HEK293 (cell line): ENCODE results near the gene ATP6V0E2.

Source experiments
- CTCF ChIA-PET: fragments of 350-600 bp; formaldehyde crosslinking; extraction: SDS; loops from one replicate; lab custom pipeline; 2021; ENCODE audit warnings: antibody characterized with exemption; lab: Yijun Ruan, JAX
- POLR2A ChIA-PET: fragments of 300-600 bp; formaldehyde crosslinking; extraction: SDS; loops from one replicate; lab custom pipeline; 2020; ENCODE audit warnings: antibody characterized with exemption, inconsistent platforms; lab: Yijun Ruan, JAX
- H3K27ac ChIP-seq: fragments of 200-500 bp; sonication (Bioruptor generic); 2 replicates; pipeline ENCODE4 v1.5.1; 2014; ENCODE audit warnings: low read depth, low read length, control low read depth, inconsistent platforms; ENCODE audit errors: extremely low read depth
- H3K36me3 ChIP-seq, 2 experiments: fragments of 200-500 bp in 1 of 2; sonication (Bioruptor generic) in 1 of 2; 1 replicate in 1 of 2; 2 replicates in 1 of 2; pipeline ENCODE4 v1.5.1; 2014 to 2017; ENCODE audit warnings: inconsistent platforms in 2 of 2, low read length in 2 of 2; ENCODE audit not compliant: control insufficient read depth in 2 of 2, insufficient read depth in 1 of 2
- H3K4me1 ChIP-seq: fragments of 200-500 bp; sonication (Bioruptor generic); 2 replicates; pipeline ENCODE4 v1.5.1; 2014; ENCODE audit warnings: mild to moderate bottlenecking, low read length, inconsistent platforms; ENCODE audit not compliant: control insufficient read depth, insufficient read depth
- H3K4me3 ChIP-seq: 2 replicates; pipeline ENCODE4 v1.5.1; 2011; ENCODE audit warnings: low read depth, mild to moderate bottlenecking, control low read depth, low read length, moderate library complexity
- H3K9me3 ChIP-seq: fragments of 200-500 bp; sonication (Bioruptor generic); 2 replicates; pipeline ENCODE4 v1.5.1; 2014; ENCODE audit warnings: low read depth, low read length, inconsistent platforms; ENCODE audit not compliant: control insufficient read depth, insufficient read depth
- GLIS2 ChIP-seq: fragments of 450-650 bp; formaldehyde crosslinking; IDR thresholded peaks from 2 replicates; pipeline ENCODE4 v1.5.1; 2016; ENCODE audit warnings: missing biosample characterization, missing genetic modification characterization
- KLF1 ChIP-seq: fragments of 450-650 bp; formaldehyde crosslinking; IDR thresholded peaks from 2 replicates; pipeline ENCODE4 v1.5.1; 2016; ENCODE audit warnings: missing biosample characterization, missing genetic modification characterization
- KLF7 ChIP-seq: fragments of 450-650 bp; formaldehyde crosslinking; IDR thresholded peaks from 2 replicates; pipeline ENCODE4 v1.5.1; 2016; ENCODE audit warnings: missing biosample characterization, missing genetic modification characterization, borderline replicate concordance
- PRDM1 ChIP-seq: fragments of 450-650 bp; formaldehyde crosslinking; IDR thresholded peaks from 2 replicates; pipeline ENCODE4; 2016; ENCODE audit warnings: missing biosample characterization, missing genetic modification characterization
- ZBTB1 ChIP-seq: fragments of 450-650 bp; formaldehyde crosslinking; IDR thresholded peaks from 2 replicates; pipeline ENCODE4 v1.5.1; 2016; ENCODE audit warnings: missing biosample characterization, missing genetic modification characterization
- ZNF214 ChIP-seq: fragments of 450-650 bp; formaldehyde crosslinking; IDR thresholded peaks from 2 replicates; pipeline ENCODE4 v1.5.1; 2017; ENCODE audit warnings: missing biosample characterization, mild to moderate bottlenecking, missing genetic modification characterization, borderline replicate concordance
- ZNF274 ChIP-seq, 2 experiments: fragments of 200-500 bp in 1 of 2; fragments of 450-650 bp in 1 of 2; sonication (Bioruptor generic) in 1 of 2; formaldehyde crosslinking in 1 of 2; IDR thresholded peaks; 2 replicates each; pipeline versions ENCODE4 v1.5.1 to v1.6.1; 2014 to 2016; ENCODE audit warnings: borderline replicate concordance in 1 of 2, inconsistent platforms in 1 of 2, low read length in 1 of 2, missing biosample characterization in 1 of 2, missing genetic modification characterization in 1 of 2
- ZNF350 ChIP-seq: fragments of 450-650 bp; formaldehyde crosslinking; IDR thresholded peaks from 2 replicates; pipeline ENCODE4 v1.5.0; 2017; ENCODE audit warnings: missing biosample characterization, mild to moderate bottlenecking, missing genetic modification characterization
- ZNF416 ChIP-seq: fragments of 450-650 bp; formaldehyde crosslinking; IDR thresholded peaks from 2 replicates; pipeline ENCODE4 v1.5.1; 2016; ENCODE audit warnings: missing biosample characterization, missing genetic modification characterization
- ZNF433 ChIP-seq: fragments of 450-650 bp; formaldehyde crosslinking; IDR thresholded peaks from 2 replicates; pipeline ENCODE4 v1.5.1; 2016; ENCODE audit warnings: missing biosample characterization, missing genetic modification characterization, low read depth
- ZNF48 ChIP-seq: fragments of 450-650 bp; formaldehyde crosslinking; IDR thresholded peaks from 2 replicates; pipeline ENCODE4 v1.5.1; 2016; ENCODE audit warnings: missing biosample characterization, missing genetic modification characterization
- ZNF785 ChIP-seq: fragments of 450-650 bp; formaldehyde crosslinking; IDR thresholded peaks from 2 replicates; pipeline ENCODE4 v1.5.1; 2016; ENCODE audit warnings: missing biosample characterization, missing genetic modification characterization
- ZXDB ChIP-seq: fragments of 450-650 bp; formaldehyde crosslinking; IDR thresholded peaks from 2 replicates; pipeline ENCODE4 v1.5.1; 2016; ENCODE audit warnings: missing biosample characterization, missing genetic modification characterization
- TF ChIP-seq, protein P1 (sequence below): fragments of 450-650 bp; formaldehyde crosslinking; IDR thresholded peaks from 2 replicates; pipeline ENCODE4 v1.5.1; 2016; ENCODE audit warnings: missing biosample characterization, missing genetic modification characterization, low read depth
- TF ChIP-seq, protein P2 (sequence below): fragments of 450-650 bp; formaldehyde crosslinking; IDR thresholded peaks from 2 replicates; pipeline ENCODE4 v1.5.1; 2016; ENCODE audit warnings: missing biosample characterization, missing genetic modification characterization, low read depth
- TF ChIP-seq, protein P3 (sequence below): fragments of 450-650 bp; IDR thresholded peaks from 2 replicates; pipeline ENCODE4 v1.5.1; 2018; ENCODE audit warnings: missing biosample characterization, missing genetic modification characterization
- TF ChIP-seq, protein P4 (sequence below): fragments of 450-650 bp; formaldehyde crosslinking; IDR thresholded peaks from 2 replicates; pipeline ENCODE4 v1.5.1; 2016; ENCODE audit warnings: missing biosample characterization, missing genetic modification characterization

Gene ATP6V0E2

DNA sequence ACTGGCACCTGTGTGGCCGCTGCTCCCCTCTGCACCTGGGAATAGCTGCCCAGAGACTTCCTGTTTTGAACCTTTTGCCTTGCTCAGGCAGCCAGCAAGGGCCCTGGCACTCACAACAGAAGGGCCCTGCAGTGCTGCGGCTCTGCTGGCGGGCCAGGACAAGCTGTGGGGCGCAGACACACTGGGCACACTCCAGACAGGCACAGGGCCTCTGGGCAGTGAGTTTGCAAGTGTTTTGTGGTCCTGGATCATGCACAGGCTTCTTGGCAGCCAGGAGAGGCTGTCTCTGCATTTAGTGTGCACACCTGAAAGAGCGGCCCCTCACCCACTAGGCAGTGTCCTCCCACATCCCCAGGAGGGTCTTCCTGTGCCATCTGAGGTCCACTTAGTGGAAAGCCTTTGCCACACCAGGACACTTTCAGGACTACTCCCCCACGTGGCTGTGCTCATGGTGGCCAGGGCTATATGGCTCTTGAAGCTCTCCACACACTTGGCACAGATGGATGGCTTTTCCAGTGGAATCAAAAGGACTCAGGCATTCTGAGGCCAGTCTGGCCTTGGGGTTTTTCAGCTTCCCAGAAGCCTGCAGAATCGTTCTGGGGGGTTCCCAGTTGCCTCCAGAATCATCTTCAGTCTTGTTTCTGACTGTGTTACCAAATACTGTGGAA lies 5.0 kb upstream of the ATP6V0E2 start:
- Histone ChIP-seq H3K36me3 (peaks cover 0 to 34% of the 10 kb centered on the region in 2 experiments; a peak in 1 of 3 replicates), H3K27ac (no peak overlapping the region), H3K4me1 (no peaks in the 10 kb centered on the region), H3K9me3 (no peaks in the 10 kb centered on the region), H3K4me3 (no peak overlapping the region)
- CTCF ChIA-PET = no interaction called here
- TF ChIP-seq ZNF214 (tag by site-specific recombination) = no peak
- no peak for TF ChIP-seq ZNF350
- TF ChIP-seq ZNF433 = no peak
- POLR2A ChIA-PET = interaction anchor here (1.3 kb wide), 1 partner anchor 14 kb away, joined by 3 read pairs; no protein-coding TSS in a partner anchor

DNA sequence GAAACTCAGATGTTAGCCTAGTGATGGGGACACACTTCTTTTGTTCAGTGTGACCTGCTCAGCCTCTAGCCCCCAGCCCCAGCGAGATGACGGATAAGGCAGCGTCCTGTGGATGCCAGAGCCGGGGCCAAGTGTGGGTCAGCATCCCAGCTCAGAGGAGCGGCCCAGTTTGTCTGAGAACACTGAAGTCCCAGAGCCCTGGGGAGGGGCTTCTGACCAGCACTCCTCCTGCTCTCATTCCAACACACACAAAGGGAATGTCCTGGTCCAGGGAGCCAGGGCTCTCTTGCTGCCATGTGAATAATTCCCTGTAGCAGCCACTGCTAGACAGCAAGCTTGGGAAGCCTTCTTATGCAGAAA lies 4.5 kb upstream of the ATP6V0E2 start:
- Histone ChIP-seq H3K36me3 (peaks cover 0 to 34% of the 10 kb centered on the region in 2 experiments; a peak in 1 of 3 replicates), H3K27ac (no peak overlapping the region), H3K9me3 (no peaks in the 10 kb centered on the region), H3K4me1 (no peaks in the 10 kb centered on the region), H3K4me3 (no peak overlapping the region)
- ChIA-PET POLR2A (interaction anchor here (1.3 kb wide), 1 partner anchor 14 kb away, joined by 3 read pairs; no protein-coding TSS in a partner anchor), CTCF (no interaction called here)
- TF ChIP-seq, protein P1, sequence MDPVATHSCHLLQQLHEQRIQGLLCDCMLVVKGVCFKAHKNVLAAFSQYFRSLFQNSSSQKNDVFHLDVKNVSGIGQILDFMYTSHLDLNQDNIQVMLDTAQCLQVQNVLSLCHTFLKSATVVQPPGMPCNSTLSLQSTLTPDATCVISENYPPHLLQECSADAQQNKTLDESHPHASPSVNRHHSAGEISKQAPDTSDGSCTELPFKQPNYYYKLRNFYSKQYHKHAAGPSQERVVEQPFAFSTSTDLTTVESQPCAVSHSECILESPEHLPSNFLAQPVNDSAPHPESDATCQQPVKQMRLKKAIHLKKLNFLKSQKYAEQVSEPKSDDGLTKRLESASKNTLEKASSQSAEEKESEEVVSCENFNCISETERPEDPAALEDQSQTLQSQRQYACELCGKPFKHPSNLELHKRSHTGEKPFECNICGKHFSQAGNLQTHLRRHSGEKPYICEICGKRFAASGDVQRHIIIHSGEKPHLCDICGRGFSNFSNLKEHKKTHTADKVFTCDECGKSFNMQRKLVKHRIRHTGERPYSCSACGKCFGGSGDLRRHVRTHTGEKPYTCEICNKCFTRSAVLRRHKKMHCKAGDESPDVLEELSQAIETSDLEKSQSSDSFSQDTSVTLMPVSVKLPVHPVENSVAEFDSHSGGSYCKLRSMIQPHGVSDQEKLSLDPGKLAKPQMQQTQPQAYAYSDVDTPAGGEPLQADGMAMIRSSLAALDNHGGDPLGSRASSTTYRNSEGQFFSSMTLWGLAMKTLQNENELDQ (tag by site-specific recombination) = no peak
- TF ChIP-seq, protein P2, sequence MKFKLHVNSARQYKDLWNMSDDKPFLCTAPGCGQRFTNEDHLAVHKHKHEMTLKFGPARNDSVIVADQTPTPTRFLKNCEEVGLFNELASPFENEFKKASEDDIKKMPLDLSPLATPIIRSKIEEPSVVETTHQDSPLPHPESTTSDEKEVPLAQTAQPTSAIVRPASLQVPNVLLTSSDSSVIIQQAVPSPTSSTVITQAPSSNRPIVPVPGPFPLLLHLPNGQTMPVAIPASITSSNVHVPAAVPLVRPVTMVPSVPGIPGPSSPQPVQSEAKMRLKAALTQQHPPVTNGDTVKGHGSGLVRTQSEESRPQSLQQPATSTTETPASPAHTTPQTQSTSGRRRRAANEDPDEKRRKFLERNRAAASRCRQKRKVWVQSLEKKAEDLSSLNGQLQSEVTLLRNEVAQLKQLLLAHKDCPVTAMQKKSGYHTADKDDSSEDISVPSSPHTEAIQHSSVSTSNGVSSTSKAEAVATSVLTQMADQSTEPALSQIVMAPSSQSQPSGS = no peak
- TF ChIP-seq KLF1 (tag by site-specific recombination) (no peak), PRDM1 (tag by site-specific recombination) (no peak), ZBTB1 (no peak), GLIS2 (tag by site-specific recombination) (no peak)

DNA sequence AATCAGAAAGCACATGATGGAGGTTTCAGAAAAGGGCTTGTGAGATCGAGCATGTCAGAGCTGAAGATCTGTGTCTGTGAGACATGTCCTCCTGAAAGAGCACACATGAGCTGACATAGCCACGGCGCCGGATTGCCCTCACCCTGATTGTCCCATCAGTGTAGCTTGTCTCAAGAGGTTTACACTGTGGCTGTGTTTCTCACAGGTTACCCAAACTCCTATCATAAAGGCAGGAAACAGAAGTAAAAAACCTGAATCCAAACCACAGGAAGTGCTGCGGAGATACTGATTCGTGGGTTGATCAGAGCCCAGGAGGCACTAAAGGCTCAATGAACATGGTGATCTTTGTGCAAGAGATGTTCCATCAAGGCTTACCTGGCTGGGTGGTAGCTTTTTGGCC lies 3.9 kb upstream of the ATP6V0E2 start:
- ChIA-PET POLR2A (interaction anchor here (1.3 kb wide), 1 partner anchor 15 kb away, joined by 3 read pairs; no protein-coding TSS in a partner anchor), CTCF (interaction anchor here (1.3 kb wide), 1 partner anchor 9 kb away, joined by 4 read pairs; no protein-coding TSS in a partner anchor)
- TF ChIP-seq, protein P3, sequence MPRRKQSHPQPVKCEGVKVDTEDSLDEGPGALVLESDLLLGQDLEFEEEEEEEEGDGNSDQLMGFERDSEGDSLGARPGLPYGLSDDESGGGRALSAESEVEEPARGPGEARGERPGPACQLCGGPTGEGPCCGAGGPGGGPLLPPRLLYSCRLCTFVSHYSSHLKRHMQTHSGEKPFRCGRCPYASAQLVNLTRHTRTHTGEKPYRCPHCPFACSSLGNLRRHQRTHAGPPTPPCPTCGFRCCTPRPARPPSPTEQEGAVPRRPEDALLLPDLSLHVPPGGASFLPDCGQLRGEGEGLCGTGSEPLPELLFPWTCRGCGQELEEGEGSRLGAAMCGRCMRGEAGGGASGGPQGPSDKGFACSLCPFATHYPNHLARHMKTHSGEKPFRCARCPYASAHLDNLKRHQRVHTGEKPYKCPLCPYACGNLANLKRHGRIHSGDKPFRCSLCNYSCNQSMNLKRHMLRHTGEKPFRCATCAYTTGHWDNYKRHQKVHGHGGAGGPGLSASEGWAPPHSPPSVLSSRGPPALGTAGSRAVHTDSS (tag by site-specific recombination) = no peak
- no peak for TF ChIP-seq KLF1 (tag by site-specific recombination)
- TF ChIP-seq KLF7 = no peak
- Histone ChIP-seq H3K9me3 (no peaks in the 10 kb centered on the region), H3K4me1 (no peaks in the 10 kb centered on the region), H3K27ac (no peak overlapping the region), H3K36me3 (peaks cover 0 to 34% of the 10 kb centered on the region in 2 experiments; a peak in 1 of 3 replicates), H3K4me3 (no peak overlapping the region)

DNA sequence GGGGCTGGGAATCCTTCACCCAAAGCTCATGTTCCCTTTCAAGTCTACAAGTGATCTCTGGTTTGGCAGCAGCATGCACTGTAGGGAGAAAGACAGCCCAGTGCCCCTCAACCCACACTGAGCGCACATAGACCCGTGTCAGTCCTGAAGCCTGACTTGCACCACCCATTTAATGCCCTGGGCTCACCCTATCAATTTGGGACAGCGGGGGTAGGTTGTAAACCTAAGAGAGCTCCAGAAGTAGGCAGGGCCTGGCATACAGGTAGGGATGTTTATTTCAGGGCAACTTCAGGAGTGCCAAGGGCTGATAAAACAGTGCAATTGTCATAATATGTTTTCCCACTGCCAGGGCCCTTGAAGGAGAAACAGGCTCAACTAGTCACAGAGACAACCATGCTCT lies 3.5 kb upstream of the ATP6V0E2 start:
- no peak overlapping the region for H3K4me3 ChIP-seq
- peaks cover 0 to 37% of the 10 kb centered on the region in 2 experiments; a peak in 1 of 3 replicates for H3K36me3 ChIP-seq
- H3K27ac ChIP-seq = no peak overlapping the region
- ChIA-PET CTCF (interaction anchor here (1.3 kb wide), 1 partner anchor 9 kb away, joined by 4 read pairs; no protein-coding TSS in a partner anchor), POLR2A (interaction anchor here (1.3 kb wide), 1 partner anchor 15 kb away, joined by 3 read pairs; no protein-coding TSS in a partner anchor)
- no peaks in the 10 kb centered on the region for H3K4me1 ChIP-seq
- H3K9me3 ChIP-seq = no peaks in the 10 kb centered on the region
- TF ChIP-seq ZNF433 (no peak), ZNF48 (tag by site-specific recombination) (no peak), ZNF416 (tag by site-specific recombination) (no peak), ZXDB (tag by site-specific recombination) (no peak), ZNF785 (tag by site-specific recombination) (no peak), ZNF274 (IDR thresholded peaks at IDR 0.05; ENCODE audit: low read length) (no peak), ZNF274 (tag by site-specific recombination; IDR thresholded peaks at IDR 0.05; ENCODE audit: borderline replicate concordance) (no peak)
- TF ChIP-seq, protein P4, sequence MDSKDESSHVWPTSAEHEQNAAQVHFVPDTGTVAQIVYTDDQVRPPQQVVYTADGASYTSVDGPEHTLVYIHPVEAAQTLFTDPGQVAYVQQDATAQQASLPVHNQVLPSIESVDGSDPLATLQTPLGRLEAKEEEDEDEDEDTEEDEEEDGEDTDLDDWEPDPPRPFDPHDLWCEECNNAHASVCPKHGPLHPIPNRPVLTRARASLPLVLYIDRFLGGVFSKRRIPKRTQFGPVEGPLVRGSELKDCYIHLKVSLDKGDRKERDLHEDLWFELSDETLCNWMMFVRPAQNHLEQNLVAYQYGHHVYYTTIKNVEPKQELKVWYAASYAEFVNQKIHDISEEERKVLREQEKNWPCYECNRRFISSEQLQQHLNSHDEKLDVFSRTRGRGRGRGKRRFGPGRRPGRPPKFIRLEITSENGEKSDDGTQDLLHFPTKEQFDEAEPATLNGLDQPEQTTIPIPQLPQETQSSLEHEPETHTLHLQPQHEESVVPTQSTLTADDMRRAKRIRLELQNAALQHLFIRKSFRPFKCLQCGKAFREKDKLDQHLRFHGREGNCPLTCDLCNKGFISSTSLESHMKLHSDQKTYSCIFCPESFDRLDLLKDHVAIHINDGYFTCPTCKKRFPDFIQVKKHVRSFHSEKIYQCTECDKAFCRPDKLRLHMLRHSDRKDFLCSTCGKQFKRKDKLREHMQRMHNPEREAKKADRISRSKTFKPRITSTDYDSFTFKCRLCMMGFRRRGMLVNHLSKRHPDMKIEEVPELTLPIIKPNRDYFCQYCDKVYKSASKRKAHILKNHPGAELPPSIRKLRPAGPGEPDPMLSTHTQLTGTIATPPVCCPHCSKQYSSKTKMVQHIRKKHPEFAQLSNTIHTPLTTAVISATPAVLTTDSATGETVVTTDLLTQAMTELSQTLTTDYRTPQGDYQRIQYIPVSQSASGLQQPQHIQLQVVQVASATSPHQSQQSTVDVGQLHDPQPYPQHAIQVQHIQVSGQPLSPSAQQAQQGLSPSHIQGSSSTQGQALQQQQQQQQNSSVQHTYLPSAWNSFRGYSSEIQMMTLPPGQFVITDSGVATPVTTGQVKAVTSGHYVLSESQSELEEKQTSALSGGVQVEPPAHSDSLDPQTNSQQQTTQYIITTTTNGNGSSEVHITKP (tag by site-specific recombination) = no peak
